Bronchus fibroblast of lung (primary cell): ENCODE data around the gene LSG1. TPM values are rescaled to one million over a fixed set of nuclear protein-coding genes. Genes with fewer than 3 reads are reported as not detected.

Source experiments
- total RNA-seq: library from RNA; depleted of rRNA; stranded (reverse); fragments of >200 nt; gene quantifications from 2 replicates; pipeline ENCODE4 v1.2.3, GENCODE V29; 2015

The LSG1 gene
- total RNA-seq: 17.7 and 19.3 TPM in 2 replicates

GRCh38 chr3:194671900-194672808 lies at the start of gene LSG1:
TSS of gene LSG1 (minus strand) at chr3:194672191. CDS start at chr3:194672162, 29 bp downstream.

GRCh38 chr3:194685718-194686413 lies 13.9 kb upstream of the LSG1 start, which contains the start of gene FAM43A:
TSS of gene FAM43A (plus strand) at chr3:194685883. CDS start at chr3:194686827, 944 bp downstream.

GRCh38 chr3:194633349-194634004 lies 38.5 kb downstream of the LSG1 start, which contains the start of gene TMEM44:
TSS of gene TMEM44 (minus strand) at chr3:194633419. CDS start at chr3:194633215, 204 bp downstream.

Other genes with a start within 250 kb of the LSG1 start
- gene ATP13A3, start 185.2 kb downstream of the LSG1 start, total RNA-seq: 51.6 and 56.8 TPM in 2 replicates
- 11.1 and 11.9 TPM in 2 replicates for gene TMEM44, start 38.8 kb downstream of the LSG1 start, total RNA-seq
- 1.8 and 2.4 TPM in 2 replicates for gene FAM43A, start 13.7 kb upstream of the LSG1 start, total RNA-seq